HEK293T (cell line): Measurements from ENCODE around the gene SMAD3.

Experiments
- CTCF ChIA-PET: fragments of 350-600 bp; formaldehyde crosslinking; extraction: SDS; loops from one replicate; lab custom pipeline; 2021; ENCODE audit warnings: antibody characterized with exemption, inconsistent platforms; lab: Yijun Ruan, JAX
- POLR2A ChIA-PET: fragments of 350-600 bp; formaldehyde crosslinking; extraction: SDS; loops from one replicate; lab custom pipeline; 2020; ENCODE audit warnings: antibody characterized with exemption, inconsistent platforms; lab: Yijun Ruan, JAX
- DNase-seq: peaks from one replicate; pipeline ENCODE4 v3.0.0; 2012; ENCODE audit warnings: mixed read lengths; ENCODE audit errors: extremely low spot score
- ARNT ChIP-seq: fragments of 450-650 bp; IDR thresholded peaks from 2 replicates; pipeline ENCODE4 v1.6.1; 2017; ENCODE audit warnings: mild to moderate bottlenecking
- BHLHE40 ChIP-seq: fragments of 450-650 bp; IDR thresholded peaks from 2 replicates; pipeline ENCODE4 v1.6.1; 2016; ENCODE audit warnings: mild to moderate bottlenecking, moderate library complexity, borderline replicate concordance
- CTBP1 ChIP-seq: fragments of 450-650 bp; IDR thresholded peaks from 2 replicates; pipeline ENCODE4 v1.6.1; 2016; ENCODE audit warnings: borderline replicate concordance
- ELF4 ChIP-seq: fragments of 450-650 bp; IDR thresholded peaks from 2 replicates; pipeline ENCODE4 v1.6.1; 2017; ENCODE audit warnings: antibody characterized with exemption
- FOXA1 ChIP-seq: fragments of 450-650 bp; IDR thresholded peaks from 2 replicates; pipeline ENCODE4 v1.6.1; 2016; ENCODE audit warnings: mild to moderate bottlenecking
- FOXK2 ChIP-seq: fragments of 450-650 bp; IDR thresholded peaks from 2 replicates; pipeline ENCODE4 v1.6.1; 2016; ENCODE audit warnings: mild to moderate bottlenecking
- FOXM1 ChIP-seq: fragments of 450-650 bp; IDR thresholded peaks from 2 replicates; pipeline ENCODE4 v1.6.1; 2017; ENCODE audit warnings: mild to moderate bottlenecking, borderline replicate concordance
- HDGF ChIP-seq: fragments of 450-650 bp; IDR thresholded peaks from 2 replicates; pipeline ENCODE4 v1.6.1; 2017; ENCODE audit warnings: antibody characterized with exemption, borderline replicate concordance
- L3MBTL2 ChIP-seq: fragments of 450-650 bp; conservative IDR thresholded peaks from 2 replicates; pipeline ENCODE4 v1.6.1; 2016; ENCODE audit warnings: mild to moderate bottlenecking
- LEF1 ChIP-seq: fragments of 450-650 bp; IDR thresholded peaks from 2 replicates; pipeline ENCODE4 v1.6.1; 2017; ENCODE audit warnings: mild to moderate bottlenecking, borderline replicate concordance
- NFRKB ChIP-seq: fragments of 450-650 bp; IDR thresholded peaks from 2 replicates; pipeline ENCODE4 v1.6.1; 2016; ENCODE audit warnings: mild to moderate bottlenecking, moderate library complexity
- PKNOX1 ChIP-seq: fragments of 450-650 bp; IDR thresholded peaks from 2 replicates; pipeline ENCODE4 v1.6.1; 2016
- SP1 ChIP-seq: fragments of 450-650 bp; IDR thresholded peaks from 2 replicates; pipeline ENCODE4 v1.6.1; 2017
- SUZ12 ChIP-seq: fragments of 450-650 bp; IDR thresholded peaks from 2 replicates; pipeline ENCODE4 v1.6.1; 2016; ENCODE audit warnings: mild to moderate bottlenecking
- TARDBP ChIP-seq: fragments of 450-650 bp; IDR thresholded peaks from 2 replicates; pipeline ENCODE4 v1.6.1; 2016
- ZNF384 ChIP-seq: fragments of 450-650 bp; IDR thresholded peaks from 2 replicates; pipeline ENCODE4 v1.6.1; 2016

SMAD3 gene

DNA sequence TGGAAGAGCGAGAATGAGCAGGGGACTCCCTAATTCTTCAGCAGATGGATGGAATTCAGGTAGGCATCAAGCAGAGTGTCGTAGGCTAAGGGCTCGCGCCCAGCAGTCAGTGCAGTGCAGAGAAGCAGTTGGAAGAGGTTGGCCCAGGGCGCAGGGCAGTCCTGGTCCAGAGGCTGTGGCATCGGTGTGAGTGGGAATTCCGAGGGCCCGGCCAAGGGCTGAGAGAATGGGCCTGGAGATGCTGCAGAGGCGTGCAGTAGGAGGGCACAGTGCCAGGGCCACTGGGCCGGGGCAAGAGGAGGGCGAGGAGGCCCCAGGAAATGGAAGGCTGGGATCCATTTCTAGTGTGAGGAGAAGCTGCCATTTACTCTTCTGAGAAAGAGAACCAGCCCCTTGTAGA, 114.6 kb downstream of the SMAD3 start:
- CTCF ChIA-PET = no interaction called here
- DNase-seq = no peak
- POLR2A ChIA-PET = no interaction called here
- TF ChIP-seq HDGF (no peak), FOXK2 (no peak), SP1 (no peak), ARNT (no peak), LEF1 (no peak), PKNOX1 (no peak), ZNF384 (no peak), SUZ12 (no peak), CTBP1 (no peak), FOXA1 (no peak), L3MBTL2 (no peak), TARDBP (no peak), FOXM1 (no peak), NFRKB (no peak), ELF4 (no peak), BHLHE40 (no peak)

GRCh38 chr15:67180514-67181191, 115.3 kb downstream of the SMAD3 start:
- DNase-seq = no peak
- ChIA-PET POLR2A (no interaction called here), CTCF (no interaction called here)
- TF ChIP-seq TARDBP = no peak
- TF ChIP-seq SP1 = no peak

DNA sequence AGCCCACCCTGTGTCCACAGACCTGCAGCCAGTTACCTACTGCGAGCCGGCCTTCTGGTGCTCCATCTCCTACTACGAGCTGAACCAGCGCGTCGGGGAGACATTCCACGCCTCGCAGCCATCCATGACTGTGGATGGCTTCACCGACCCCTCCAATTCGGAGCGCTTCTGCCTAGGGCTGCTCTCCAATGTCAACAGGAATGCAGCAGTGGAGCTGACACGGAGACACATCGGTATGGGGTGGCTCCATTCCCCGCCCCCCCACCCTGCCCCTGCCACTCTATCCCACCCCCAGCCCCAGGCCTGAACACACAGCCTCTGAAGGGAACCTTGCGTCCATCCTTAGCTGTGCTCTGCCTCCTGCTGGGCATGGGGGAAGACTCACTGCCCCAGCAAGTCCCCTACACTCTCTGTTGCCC, 115.8 kb downstream of the SMAD3 start:
- ChIA-PET POLR2A (no interaction called here), CTCF (no interaction called here)
- no peak for DNase-seq
- TF ChIP-seq FOXM1 = no peak
- TF ChIP-seq BHLHE40 = no peak
- no peak for TF ChIP-seq SP1
- no peak for TF ChIP-seq SUZ12
- no peak for TF ChIP-seq LEF1
- no peak for TF ChIP-seq FOXK2

DNA sequence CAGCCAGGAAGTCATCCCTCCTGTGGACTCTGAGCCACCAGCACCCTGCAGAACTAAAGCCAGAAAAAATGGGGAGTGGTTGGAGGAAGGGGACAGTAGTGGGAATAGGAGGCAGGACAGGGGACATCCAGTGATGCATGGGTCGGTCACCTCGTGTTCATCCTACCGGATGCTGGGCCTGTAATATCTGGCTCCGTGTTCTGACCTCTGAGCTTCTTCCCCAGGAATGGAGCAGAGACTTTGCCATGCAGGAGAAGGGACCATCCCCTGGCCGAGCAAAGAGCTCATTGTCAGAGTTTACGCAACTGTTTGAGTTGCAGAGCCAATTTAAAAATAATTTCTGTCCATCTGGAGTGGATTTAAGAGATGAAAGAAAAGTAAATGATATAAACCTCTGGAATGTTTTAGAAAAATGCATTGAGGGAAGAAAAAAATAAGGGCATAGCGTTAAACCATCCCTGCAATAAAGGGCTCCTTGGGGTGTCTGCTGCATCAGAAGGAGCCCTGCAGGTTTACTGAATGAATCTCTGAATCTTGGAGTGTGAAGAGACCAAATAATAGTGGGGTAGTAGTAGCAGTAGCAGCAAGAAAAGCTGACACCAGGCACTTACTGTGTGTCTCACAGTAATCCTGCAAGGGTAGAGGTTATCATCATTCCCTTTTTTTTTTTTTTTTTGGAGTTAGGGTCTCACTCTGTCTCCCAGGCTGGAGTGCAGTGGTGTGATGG, 118.2 kb downstream of the SMAD3 start:
- no peak for TF ChIP-seq SP1
- no peak for TF ChIP-seq BHLHE40
- TF ChIP-seq ELF4 = no peak
- no peak for TF ChIP-seq ARNT
- TF ChIP-seq PKNOX1 = no peak
- TF ChIP-seq FOXM1 = no peak
- POLR2A ChIA-PET = no interaction called here
- CTCF ChIA-PET = interaction anchor here (0.5 kb wide), 1 partner anchor 118 kb away, joined by 6 read pairs; no protein-coding TSS in a partner anchor
- DNase-seq = no peak

DNA sequence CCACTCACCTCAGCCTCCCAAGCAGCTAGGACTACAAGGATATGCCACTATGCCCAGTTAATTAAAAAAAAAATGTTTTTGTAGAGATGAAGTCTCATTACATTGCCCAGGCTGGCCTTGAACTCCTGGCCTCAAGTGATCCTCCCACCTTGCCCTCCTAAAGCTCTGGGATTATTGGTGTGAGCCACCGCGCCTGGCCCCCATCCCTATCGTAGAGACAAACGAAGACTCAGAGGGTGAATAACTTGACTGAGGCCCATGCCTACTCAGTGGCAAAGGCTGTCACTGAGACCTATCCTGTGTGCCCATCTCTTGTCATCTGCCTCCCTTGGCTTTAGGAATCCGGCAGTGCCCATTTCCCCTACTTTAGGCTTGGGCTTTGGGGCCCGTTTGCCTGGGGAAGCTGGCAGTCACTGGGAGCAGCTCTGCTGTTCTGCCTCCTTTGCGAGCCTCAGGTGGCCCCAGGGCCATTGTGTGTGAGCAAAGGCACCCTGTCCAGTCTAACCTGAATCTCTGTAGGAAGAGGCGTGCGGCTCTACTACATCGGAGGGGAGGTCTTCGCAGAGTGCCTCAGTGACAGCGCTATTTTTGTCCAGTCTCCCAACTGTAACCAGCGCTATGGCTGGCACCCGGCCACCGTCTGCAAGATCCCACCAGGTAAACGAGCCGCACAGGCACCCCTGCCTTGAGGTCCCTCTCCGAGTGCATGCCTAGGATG, 119.0 kb downstream of the SMAD3 start:
- CTCF ChIA-PET = interaction anchor here (0.5 kb wide), 1 partner anchor 117 kb away, joined by 6 read pairs; no protein-coding TSS in a partner anchor
- POLR2A ChIA-PET = no interaction called here
- TF ChIP-seq FOXM1 = no peak
- TF ChIP-seq ZNF384 = no peak
- no peak for TF ChIP-seq LEF1
- no peak for TF ChIP-seq FOXA1
- TF ChIP-seq FOXK2 = no peak
- no peak for TF ChIP-seq L3MBTL2
- DNase-seq = no peak

GRCh38 chr15:67185051-67185450, 119.6 kb downstream of the SMAD3 start:
- POLR2A ChIA-PET = no interaction called here
- CTCF ChIA-PET = no interaction called here
- DNase-seq = no peak
- TF ChIP-seq SUZ12 (no peak), ELF4 (no peak), L3MBTL2 (no peak), BHLHE40 (no peak), SP1 (no peak), NFRKB (no peak), LEF1 (no peak), CTBP1 (no peak), HDGF (no peak), ARNT (no peak)

GRCh38 chr15:67185621-67186225, 120.3 kb downstream of the SMAD3 start:
- POLR2A ChIA-PET = no interaction called here
- DNase-seq = no peak
- CTCF ChIA-PET = no interaction called here

More at GRCh38 chr15:67185621-67186225, 120.3 kb downstream of the SMAD3 start:
- no peak for TF ChIP-seq HDGF
- TF ChIP-seq ELF4 = no peak
- no peak for TF ChIP-seq BHLHE40
- no peak for TF ChIP-seq NFRKB
- no peak for TF ChIP-seq ARNT
- no peak for TF ChIP-seq PKNOX1
- TF ChIP-seq LEF1 = no peak
- TF ChIP-seq TARDBP = no peak
- TF ChIP-seq CTBP1 = no peak
- no peak for TF ChIP-seq SUZ12
- TF ChIP-seq FOXA1 = no peak
- TF ChIP-seq L3MBTL2 = no peak
- TF ChIP-seq FOXK2 = no peak
- TF ChIP-seq FOXM1 = no peak
